Vagina (tissue), 2 donors: ENCODE results near the gene ISOC2. TPM values are rescaled to one million over a fixed set of nuclear protein-coding genes. Genes with fewer than 3 reads are reported as not detected.
A peak's percentile ranks its signal among the peaks of the same experiment; 100 is the strongest.

ENCODE experiments used
- DNase-seq, 2 donors: peaks; one replicate each; pipeline ENCODE4 v3.0.0-alpha.2; 2017; ENCODE audit errors: extremely low spot score in 2 of 2
- H3K27ac ChIP-seq: fragments of 200-600 bp; sonication (generic); one replicate; pipeline ENCODE4 v1.5.1; 2019
- H3K27me3 ChIP-seq: fragments of 200-600 bp; sonication (generic); one replicate; pipeline ENCODE4 v1.5.1; 2019
- H3K36me3 ChIP-seq, 2 donors: fragments of 200-600 bp; sonication (generic); one replicate each; pipeline ENCODE4 v1.5.1; 2017 to 2019
- H3K4me1 ChIP-seq: fragments of 200-600 bp; sonication (generic); one replicate; pipeline ENCODE4 v1.5.1; 2019
- H3K4me3 ChIP-seq, 2 donors: fragments of 200-600 bp; sonication (generic); 1 replicate in 1 of 2; 2 replicates in 1 of 2; pipeline ENCODE4 v1.5.1; 2016 to 2019
- H3K9me3 ChIP-seq: fragments of 200-600 bp; sonication (generic); one replicate; pipeline ENCODE4 v1.5.1; 2019
- POLR2A ChIP-seq, 2 donors: fragments of 450-650 bp; IDR thresholded peaks; one replicate each; pipeline ENCODE4 v1.6.1; 2017; ENCODE audit warnings: antibody characterized with exemption in 2 of 2, mild to moderate bottlenecking in 2 of 2, moderate library complexity in 2 of 2
- POLR2AphosphoS5 ChIP-seq, 2 donors: sonication (generic); formaldehyde crosslinking; IDR thresholded peaks; one replicate each; pipeline ENCODE4 v1.9.0; 2017; ENCODE audit warnings: antibody characterized with exemption in 2 of 2, mild to moderate bottlenecking in 2 of 2, low read depth in 1 of 2; ENCODE audit not compliant: insufficient read depth in 1 of 2
- intact Hi-C: fragments of 100-400 bp; cut with DNase I; formaldehyde crosslinking; loops from one replicate; pipeline ENCODE4 v1.15.1; 2023
- total RNA-seq: library from RNA; depleted of rRNA; stranded (reverse); fragments of >200 nt; gene quantifications from one replicate; pipeline ENCODE4 v1.2.3, GENCODE V29; 2016
- TF ChIP-seq, protein P1 (sequence below), 3 experiments: fragments of 450-650 bp in 2 of 3; fragments of 200-600 bp in 1 of 3; sonication (generic) in 1 of 3; IDR thresholded peaks; one replicate each; pipeline ENCODE4 v1.5.1; 2017 to 2019; ENCODE audit warnings: antibody characterized with exemption in 3 of 3, mild to moderate bottlenecking in 2 of 3, moderate library complexity in 2 of 3

ISOC2 gene
- total RNA-seq, 1 donor from 2014 or later: 61.4 TPM

DNA sequence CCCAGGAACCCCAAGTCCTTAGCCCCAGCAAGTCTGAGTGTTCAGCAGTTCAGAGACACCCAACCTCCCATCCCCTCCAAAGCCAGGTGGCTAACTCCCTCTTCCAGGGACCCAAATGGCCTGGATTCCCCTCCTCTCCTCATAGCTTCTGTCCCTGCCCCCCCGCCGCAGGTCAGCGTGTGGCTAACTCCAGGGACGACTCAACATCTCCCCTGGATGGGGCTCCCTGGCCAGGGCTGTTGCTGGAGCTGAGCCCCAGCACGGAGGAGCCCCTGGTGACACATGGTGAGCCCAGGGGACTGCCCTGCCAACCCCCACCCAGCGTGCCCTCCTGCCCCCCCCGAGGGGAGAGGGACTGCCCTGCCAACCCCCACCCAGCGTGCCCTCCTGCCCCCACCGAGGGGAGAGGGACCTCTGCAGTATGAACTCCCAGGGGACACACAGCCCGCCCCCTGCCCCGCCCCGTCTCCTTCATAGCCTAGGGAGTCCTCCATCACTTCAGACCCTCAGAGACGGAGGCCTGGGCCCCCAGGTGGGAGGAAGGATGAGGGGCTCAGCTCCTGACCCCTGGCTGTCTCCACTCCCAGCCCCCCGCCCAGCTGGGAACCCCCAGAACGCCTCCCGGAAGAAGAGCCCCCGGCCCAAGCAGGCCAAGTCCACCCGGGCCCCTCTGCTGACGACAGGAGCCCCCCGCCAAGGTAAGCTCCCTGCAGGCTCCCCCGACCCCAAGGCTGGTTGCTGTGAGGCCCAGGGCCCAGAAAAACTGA, 28.5 kb upstream of the ISOC2 start:
- TF ChIP-seq POLR2AphosphoS5 (IDR thresholded peaks at IDR 0.05; ENCODE audit: insufficient read depth in 1 of 2, low read depth in 1 of 2) (no peak), POLR2A (IDR thresholded peaks at IDR 0.05) (no peak)
- TF ChIP-seq, protein P1, sequence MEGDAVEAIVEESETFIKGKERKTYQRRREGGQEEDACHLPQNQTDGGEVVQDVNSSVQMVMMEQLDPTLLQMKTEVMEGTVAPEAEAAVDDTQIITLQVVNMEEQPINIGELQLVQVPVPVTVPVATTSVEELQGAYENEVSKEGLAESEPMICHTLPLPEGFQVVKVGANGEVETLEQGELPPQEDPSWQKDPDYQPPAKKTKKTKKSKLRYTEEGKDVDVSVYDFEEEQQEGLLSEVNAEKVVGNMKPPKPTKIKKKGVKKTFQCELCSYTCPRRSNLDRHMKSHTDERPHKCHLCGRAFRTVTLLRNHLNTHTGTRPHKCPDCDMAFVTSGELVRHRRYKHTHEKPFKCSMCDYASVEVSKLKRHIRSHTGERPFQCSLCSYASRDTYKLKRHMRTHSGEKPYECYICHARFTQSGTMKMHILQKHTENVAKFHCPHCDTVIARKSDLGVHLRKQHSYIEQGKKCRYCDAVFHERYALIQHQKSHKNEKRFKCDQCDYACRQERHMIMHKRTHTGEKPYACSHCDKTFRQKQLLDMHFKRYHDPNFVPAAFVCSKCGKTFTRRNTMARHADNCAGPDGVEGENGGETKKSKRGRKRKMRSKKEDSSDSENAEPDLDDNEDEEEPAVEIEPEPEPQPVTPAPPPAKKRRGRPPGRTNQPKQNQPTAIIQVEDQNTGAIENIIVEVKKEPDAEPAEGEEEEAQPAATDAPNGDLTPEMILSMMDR (IDR thresholded peaks at IDR 0.05): no peak
- intact Hi-C loops: no loop called here
- no peaks in the 10 kb centered on the region for H3K9me3 ChIP-seq
- no peak for DNase-seq
- H3K36me3 ChIP-seq: no peaks in the 10 kb centered on the region
- peaks cover 79% of the 10 kb centered on the region for H3K4me1 ChIP-seq
- H3K4me3 ChIP-seq: no peak overlapping the region
- H3K27ac ChIP-seq: peak overlapping the region; percentile 95
- H3K27me3 ChIP-seq: no peaks in the 10 kb centered on the region

DNA sequence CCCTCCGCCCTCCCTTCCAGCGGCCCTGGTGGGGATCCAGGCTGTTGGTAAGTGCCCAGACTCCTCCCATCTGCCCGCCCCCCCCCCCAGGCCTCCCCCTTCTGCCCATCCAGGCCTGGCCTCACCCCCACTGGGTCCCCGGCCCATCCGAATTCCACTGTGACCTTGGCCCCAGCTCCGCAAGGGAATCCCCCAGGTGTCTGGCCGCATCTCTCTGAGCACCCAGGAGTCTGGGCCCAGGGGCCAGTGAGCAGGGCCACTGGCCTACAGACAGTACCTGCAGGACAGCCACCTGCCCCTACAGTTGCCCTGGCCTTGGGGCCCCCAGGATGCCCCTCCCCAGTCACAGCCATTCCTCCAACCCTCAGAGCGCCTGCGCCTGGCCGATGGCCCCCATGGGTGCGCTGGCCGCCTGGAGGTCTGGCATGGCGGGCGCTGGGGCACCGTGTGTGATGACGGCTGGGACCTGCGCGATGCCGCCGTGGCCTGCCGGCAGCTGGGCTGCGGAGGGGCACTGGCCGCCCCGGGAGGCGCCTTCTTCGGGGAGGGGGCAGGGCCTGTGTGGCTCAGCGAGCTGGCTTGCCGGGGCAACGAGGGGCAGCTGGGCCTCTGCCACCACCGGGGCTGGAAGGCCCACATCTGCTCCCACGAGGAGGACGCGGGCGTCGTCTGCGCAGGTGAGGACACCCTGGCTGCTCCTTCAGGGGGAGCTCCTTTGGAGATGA, 27.7 kb upstream of the ISOC2 start:
- Histone ChIP-seq H3K4me1 (peaks cover 81% of the 10 kb centered on the region), H3K27me3 (no peaks in the 10 kb centered on the region), H3K4me3 (peak overlapping the region; percentile 24 to 30), H3K36me3 (no peaks in the 10 kb centered on the region), H3K27ac (peak overlapping the region; percentile 95), H3K9me3 (no peaks in the 10 kb centered on the region)
- TF ChIP-seq, protein P1 (IDR thresholded peaks at IDR 0.05): no peak
- TF ChIP-seq POLR2AphosphoS5 (IDR thresholded peaks at IDR 0.05; ENCODE audit: insufficient read depth in 1 of 2, low read depth in 1 of 2) (peak in 1 of 2 donors; percentile 18), POLR2A (IDR thresholded peaks at IDR 0.05) (no peak)
- intact Hi-C loops: no loop called here
- no peak for DNase-seq

DNA sequence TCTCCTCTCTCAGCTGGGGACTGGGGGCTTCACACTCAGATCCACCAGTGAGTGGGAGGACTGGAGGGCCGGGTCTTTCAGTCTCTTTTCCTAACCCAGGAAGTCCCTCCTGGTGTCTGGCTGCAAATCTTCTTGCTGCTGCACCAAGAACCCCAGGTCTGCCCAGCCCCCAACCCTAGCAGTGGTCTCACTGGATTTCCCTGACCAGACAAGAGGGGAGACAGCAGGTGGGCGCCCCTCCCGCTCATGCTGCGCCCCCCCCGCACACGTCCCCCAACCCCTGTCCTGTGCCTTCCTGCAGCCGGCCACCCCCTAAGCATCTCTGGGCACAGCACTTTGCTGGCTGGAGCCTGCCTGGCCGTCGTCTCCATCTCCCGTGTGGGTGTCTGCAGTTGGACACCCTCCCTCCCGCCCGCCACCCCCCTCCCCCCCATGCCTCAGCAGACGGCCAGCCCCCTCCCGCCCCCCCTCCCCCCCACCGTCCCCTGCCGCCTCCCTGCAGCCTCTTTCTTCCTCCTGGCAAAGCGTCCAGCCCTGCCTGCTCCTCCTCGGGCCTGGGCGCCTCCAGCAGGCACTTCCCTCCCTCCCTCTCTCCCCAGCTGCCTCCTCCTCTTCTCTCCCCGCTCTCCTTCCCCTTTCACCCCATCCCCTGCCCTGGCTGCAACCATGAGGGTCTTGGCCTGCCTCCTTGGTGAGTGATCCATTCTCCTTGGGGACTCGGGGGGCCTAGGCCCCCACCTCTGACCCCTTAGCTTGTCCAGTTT, 26.7 kb upstream of the ISOC2 start, which contains the start of gene SSC5D:
Gene SSC5D (plus strand): TSS at position 513 of the 764 bp plus-strand sequence. CDS start 154 bp downstream, at position 667.
- H3K9me3 ChIP-seq: no peaks in the 10 kb centered on the region
- intact Hi-C loops: no loop called here
- no peak for DNase-seq
- peaks cover 88% of the 10 kb centered on the region for H3K4me1 ChIP-seq
- TF ChIP-seq POLR2AphosphoS5 (IDR thresholded peaks at IDR 0.05; ENCODE audit: insufficient read depth in 1 of 2, low read depth in 1 of 2) (no peak), POLR2A (IDR thresholded peaks at IDR 0.05) (no peak)
- TF ChIP-seq, protein P1 (IDR thresholded peaks at IDR 0.05): no peak
- H3K36me3 ChIP-seq: no peaks in the 10 kb centered on the region
- H3K4me3 ChIP-seq: peak within 1 kb of the TSS; percentile 30 to 35
- H3K27me3 ChIP-seq: no peaks in the 10 kb centered on the region
- H3K27ac ChIP-seq: peak within 1 kb of the TSS; percentile 95

DNA sequence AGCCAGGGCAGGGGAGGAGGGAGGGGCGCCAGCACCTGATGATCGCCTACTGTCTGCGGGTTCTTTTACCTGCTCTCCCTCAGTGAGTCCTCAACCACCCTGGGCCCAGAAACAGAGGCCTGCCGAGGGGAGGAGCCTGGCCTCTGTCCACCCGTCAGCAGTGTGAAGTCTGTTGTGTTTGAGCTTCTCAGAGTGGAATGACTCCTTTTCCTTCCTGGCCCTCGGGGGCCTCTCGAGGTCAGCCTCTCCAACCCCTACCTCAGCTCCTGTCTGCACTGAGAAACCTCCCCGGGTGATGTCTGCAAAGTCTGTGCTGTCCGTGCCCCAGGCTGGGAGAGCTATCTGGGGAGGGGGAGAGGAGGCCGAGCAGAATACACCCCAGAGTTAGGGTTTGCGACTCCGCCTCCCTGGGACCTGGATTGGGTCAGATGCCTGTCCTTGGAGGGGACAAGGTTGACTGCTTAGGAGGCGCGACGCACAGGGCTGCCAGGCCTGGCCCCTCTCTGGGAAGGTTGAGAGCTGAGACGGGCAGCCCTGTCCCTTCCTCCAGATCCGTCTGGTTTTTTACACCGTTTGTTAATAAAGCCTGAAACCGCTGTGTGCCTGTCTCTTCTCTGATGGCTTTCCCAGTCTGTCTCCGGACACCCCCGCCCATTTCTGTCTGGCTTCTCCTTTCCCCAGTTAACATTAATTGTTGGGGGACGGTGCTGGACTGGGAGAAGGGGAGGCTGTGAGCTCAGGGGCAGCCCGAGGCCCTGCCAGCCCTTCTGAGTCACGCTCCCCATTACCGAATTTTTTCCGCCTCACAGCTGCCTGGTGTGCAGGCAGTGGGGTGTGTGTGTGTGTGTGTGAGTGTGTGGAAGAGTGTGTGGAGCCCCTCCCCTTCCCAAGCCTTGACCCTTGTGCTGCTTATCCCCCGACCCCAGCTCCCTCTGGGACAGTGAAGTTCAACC, 25.8 kb upstream of the ISOC2 start:
- intact Hi-C loops: no loop called here
- Histone ChIP-seq H3K4me3 (peak overlapping the region; percentile 30 to 64), H3K4me1 (peaks cover 80% of the 10 kb centered on the region), H3K36me3 (no peaks in the 10 kb centered on the region), H3K27ac (peak overlapping the region; percentile 95), H3K9me3 (no peaks in the 10 kb centered on the region), H3K27me3 (no peaks in the 10 kb centered on the region)
- peak in 1 of 2 donors; percentile 90 for DNase-seq
- no peak for TF ChIP-seq POLR2AphosphoS5 (IDR thresholded peaks at IDR 0.05; ENCODE audit: insufficient read depth in 1 of 2, low read depth in 1 of 2)
- TF ChIP-seq, protein P1 (IDR thresholded peaks at IDR 0.05): no peak
- no peak for TF ChIP-seq POLR2A (IDR thresholded peaks at IDR 0.05)
